GM06990 (cell line): ENCODE measurements around the gene PRIM2.

Source experiments
- DNase-seq: peaks from one replicate; pipeline ENCODE4 v3.0.0-alpha.2; 2011; ENCODE audit not compliant: insufficient read length; ENCODE audit errors: extremely low read depth
- H3K27me3 ChIP-seq: replicated peaks from 2 replicates; pipeline ENCODE4 v1.6.0; 2011; ENCODE audit warnings: low read length; ENCODE audit not compliant: control insufficient read depth, insufficient read depth
- H3K36me3 ChIP-seq: 2 replicates; pipeline ENCODE4 v1.5.1; 2011; ENCODE audit warnings: low read length; ENCODE audit not compliant: control insufficient read depth, insufficient read depth
- H3K4me3 ChIP-seq: replicated peaks from 2 replicates; pipeline ENCODE4 v1.5.1; 2011; ENCODE audit warnings: low read depth, mild to moderate bottlenecking, control low read depth, low read length
- TF ChIP-seq, protein P1 (sequence below): IDR thresholded peaks from 2 replicates; pipeline ENCODE4 v1.5.1; 2011; ENCODE audit warnings: low read length, control low read depth, mild to moderate bottlenecking, inconsistent platforms; ENCODE audit not compliant: insufficient read depth, poor library complexity, severe bottlenecking

Gene PRIM2

DNA sequence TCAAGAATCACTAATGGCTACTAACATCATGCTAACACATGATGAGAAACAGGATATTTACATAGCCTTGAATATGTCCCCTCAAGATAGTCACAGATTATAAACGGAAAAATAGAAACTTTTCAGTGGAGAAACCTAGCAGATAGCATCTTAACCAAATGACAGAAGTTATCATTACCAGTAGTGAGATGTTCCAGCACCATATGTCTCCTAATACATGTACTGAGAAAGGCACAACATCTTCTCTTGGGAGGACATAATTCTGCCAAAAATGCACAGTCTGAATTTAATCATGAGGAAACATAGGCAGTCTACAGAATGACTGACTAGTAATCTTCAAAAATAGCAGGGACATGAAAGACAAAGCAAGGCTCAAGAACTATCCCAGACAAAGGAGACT is 19.9 kb upstream of the PRIM2 start:
- TF ChIP-seq, protein P1, sequence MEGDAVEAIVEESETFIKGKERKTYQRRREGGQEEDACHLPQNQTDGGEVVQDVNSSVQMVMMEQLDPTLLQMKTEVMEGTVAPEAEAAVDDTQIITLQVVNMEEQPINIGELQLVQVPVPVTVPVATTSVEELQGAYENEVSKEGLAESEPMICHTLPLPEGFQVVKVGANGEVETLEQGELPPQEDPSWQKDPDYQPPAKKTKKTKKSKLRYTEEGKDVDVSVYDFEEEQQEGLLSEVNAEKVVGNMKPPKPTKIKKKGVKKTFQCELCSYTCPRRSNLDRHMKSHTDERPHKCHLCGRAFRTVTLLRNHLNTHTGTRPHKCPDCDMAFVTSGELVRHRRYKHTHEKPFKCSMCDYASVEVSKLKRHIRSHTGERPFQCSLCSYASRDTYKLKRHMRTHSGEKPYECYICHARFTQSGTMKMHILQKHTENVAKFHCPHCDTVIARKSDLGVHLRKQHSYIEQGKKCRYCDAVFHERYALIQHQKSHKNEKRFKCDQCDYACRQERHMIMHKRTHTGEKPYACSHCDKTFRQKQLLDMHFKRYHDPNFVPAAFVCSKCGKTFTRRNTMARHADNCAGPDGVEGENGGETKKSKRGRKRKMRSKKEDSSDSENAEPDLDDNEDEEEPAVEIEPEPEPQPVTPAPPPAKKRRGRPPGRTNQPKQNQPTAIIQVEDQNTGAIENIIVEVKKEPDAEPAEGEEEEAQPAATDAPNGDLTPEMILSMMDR: no peak
- DNase-seq: no peak
- H3K27me3 ChIP-seq: no peaks in the 10 kb centered on the region

DNA sequence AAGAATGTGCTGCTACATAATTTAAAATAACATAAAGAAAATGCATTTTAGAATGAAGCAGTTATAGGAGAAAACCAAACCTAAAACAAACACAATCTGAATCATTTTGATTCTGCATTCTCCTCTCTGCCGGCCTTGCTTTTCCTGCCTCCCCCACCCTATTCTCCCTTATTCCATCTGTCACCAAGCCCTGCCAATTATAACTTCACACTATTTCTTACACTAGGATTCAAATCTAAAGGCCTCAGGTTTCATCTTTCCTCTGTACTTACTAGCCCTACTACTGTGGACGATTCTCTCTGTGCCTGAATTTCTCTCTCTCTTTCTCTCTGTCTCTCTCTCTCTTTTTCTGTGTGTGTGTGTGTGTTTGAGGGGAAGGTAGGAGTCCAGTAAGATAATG is 18.7 kb upstream of the PRIM2 start:
- TF ChIP-seq, protein P1: no peak
- Histone ChIP-seq H3K27me3 (no peaks in the 10 kb centered on the region), H3K4me3 (no peak overlapping the region), H3K36me3 (no peaks in the 10 kb centered on the region)
- DNase-seq: no peak

More for the DNA sequence above, 19.9 kb upstream of the PRIM2 start:
- no peaks in the 10 kb centered on the region for H3K36me3 ChIP-seq
- H3K4me3 ChIP-seq: no peak overlapping the region

DNA sequence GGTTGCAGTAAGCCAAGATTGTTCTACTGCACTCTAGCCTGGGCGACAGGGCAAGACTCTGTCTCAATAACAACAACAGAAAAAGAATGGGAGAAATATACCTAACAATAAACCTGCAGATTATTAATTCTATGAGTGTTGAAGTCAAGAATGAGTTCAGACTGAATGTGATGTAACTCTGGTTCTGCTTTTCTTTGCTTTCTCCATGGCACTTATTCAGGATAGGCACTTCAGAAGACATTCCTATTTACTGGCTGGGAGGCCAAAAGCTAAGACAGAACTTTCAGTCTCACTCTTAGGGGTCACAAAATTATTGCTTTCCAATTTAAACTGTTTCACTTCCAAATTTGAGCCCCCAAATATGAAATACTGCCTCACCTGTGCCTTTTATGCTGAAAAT is 15.7 kb upstream of the PRIM2 start:
- H3K27me3 ChIP-seq: no peaks in the 10 kb centered on the region
- no peak for DNase-seq
- H3K36me3 ChIP-seq: no peaks in the 10 kb centered on the region
- TF ChIP-seq, protein P1: no peak
- no peak overlapping the region for H3K4me3 ChIP-seq

GRCh38 chr6:57302477-57302876 is 15.0 kb upstream of the PRIM2 start:
- DNase-seq: no peak
- H3K4me3 ChIP-seq: no peak overlapping the region
- TF ChIP-seq, protein P1: no peak
- no peaks in the 10 kb centered on the region for H3K27me3 ChIP-seq
- H3K36me3 ChIP-seq: no peaks in the 10 kb centered on the region

- Histone ChIP-seq H3K36me3 (no peaks in the 10 kb centered on the region), H3K27me3 (no peaks in the 10 kb centered on the region), H3K4me3 (no peak overlapping the region)
- TF ChIP-seq, protein P1: no peak
- no peak for DNase-seq
Measured at GRCh38 chr6:57303931-57304681, 13.3 kb upstream of the PRIM2 start.
